Esophagus squamous epithelium (tissue), 4 donors: ENCODE results near the gene FCHSD1.

ENCODE experiments used
- CTCF ChIP-seq, 6 experiments: fragments of 450-650 bp in 4 of 6; fragments of 200-600 bp in 2 of 6; sonication (generic) in 2 of 6; IDR thresholded peaks; one replicate each; pipeline ENCODE4 v1.5.1; 2016 to 2019; ENCODE audit warnings: antibody characterized with exemption in 6 of 6, mild to moderate bottlenecking in 4 of 6, moderate library complexity in 4 of 6
- POLR2A ChIP-seq, 4 donors: fragments of 450-650 bp; IDR thresholded peaks; one replicate each; pipeline ENCODE4 v1.6.1; 2017; ENCODE audit warnings: antibody characterized with exemption in 4 of 4, mild to moderate bottlenecking in 4 of 4, moderate library complexity in 3 of 4

GRCh38 chr5:141632650-141633049 lies 18.6 kb downstream of the FCHSD1 start:
- no peak for TF ChIP-seq CTCF (IDR thresholded peaks at IDR 0.05)
- TF ChIP-seq POLR2A (IDR thresholded peaks at IDR 0.05) = no peak
